K562 (cell line): Measurements from ENCODE around the gene AHCYL2. TPM values are rescaled to one million over a fixed set of nuclear protein-coding genes. Genes with fewer than 3 reads are reported as not detected.
A peak's percentile ranks its signal among the peaks of the same experiment; 100 is the strongest.

Experiments used
- ARID3A ChIP-seq: IDR thresholded peaks from 2 replicates; pipeline ENCODE4 v1.6.1; 2012; ENCODE audit warnings: low read depth, low read length, improper control_type of control experiment, borderline replicate concordance
- ARNT ChIP-seq, 2 experiments: fragments of 450-650 bp; IDR thresholded peaks; 2 replicates each; pipeline ENCODE4 v1.6.1; 2016; ENCODE audit warnings: mild to moderate bottlenecking in 1 of 2
- BCL6 ChIP-seq: fragments of 250-450 bp; sonication (Bioruptor Pico); IDR thresholded peaks from 2 replicates; pipeline ENCODE4 v1.4.0; 2020
- CBFA2T3 ChIP-seq: fragments of 450-650 bp; IDR thresholded peaks from 2 replicates; pipeline ENCODE4 v1.6.1; 2017
- CBX8 ChIP-seq: fragments of 200-600 bp; sonication (generic); IDR thresholded peaks from 2 replicates; pipeline ENCODE4 v1.6.1; 2012; ENCODE audit warnings: borderline replicate concordance, mixed run types, low read depth, mild to moderate bottlenecking, moderate library complexity, mixed read lengths, low read length, control low read depth, inconsistent platforms; ENCODE audit not compliant: poor library complexity, severe bottlenecking; ENCODE audit errors: extremely low read depth
- CGGBP1 ChIP-seq: fragments of 250-450 bp; sonication (Bioruptor Pico); IDR thresholded peaks from 2 replicates; pipeline ENCODE4 v1.9.0; 2021; ENCODE audit warnings: mild to moderate bottlenecking
- DMBX1 ChIP-seq: fragments of 250-450 bp; sonication (Bioruptor Pico); IDR thresholded peaks from 2 replicates; pipeline ENCODE4 v1.8.0; 2022; ENCODE audit warnings: inconsistent platforms, mild to moderate bottlenecking, moderate library complexity, borderline replicate concordance
- DPF2 ChIP-seq: fragments of 450-650 bp; IDR thresholded peaks from 2 replicates; pipeline ENCODE4 v1.6.1; 2016
- ELF4 ChIP-seq: fragments of 450-650 bp; formaldehyde crosslinking; IDR thresholded peaks from 2 replicates; pipeline ENCODE4 v1.4.0; 2022; ENCODE audit warnings: missing genetic modification characterization
- GTF2B ChIP-seq: IDR thresholded peaks from 2 replicates; pipeline ENCODE4 v1.6.1; 2011; ENCODE audit not compliant: insufficient read length; ENCODE audit errors: extremely low read depth
- HCFC1 ChIP-seq: IDR thresholded peaks from 2 replicates; pipeline ENCODE4 v1.6.1; 2012; ENCODE audit warnings: low read depth, low read length, improper control_type of control experiment
- HDAC2 ChIP-seq: fragments of 450-650 bp; IDR thresholded peaks from 2 replicates; pipeline ENCODE4 v1.6.1; 2016; ENCODE audit warnings: mild to moderate bottlenecking
- KAT8 ChIP-seq: fragments of 450-650 bp; IDR thresholded peaks from 2 replicates; pipeline ENCODE4 v1.6.1; 2016; ENCODE audit warnings: low read depth, mild to moderate bottlenecking
- KDM1A ChIP-seq, 2 experiments: fragments of 450-650 bp; IDR thresholded peaks; 2 replicates each; pipeline ENCODE4 v1.6.1; 2016; ENCODE audit warnings: mild to moderate bottlenecking in 2 of 2
- MIER1 ChIP-seq: fragments of 450-650 bp; IDR thresholded peaks from 2 replicates; pipeline ENCODE4 v1.6.1; 2016; ENCODE audit warnings: antibody characterized with exemption, mild to moderate bottlenecking, low read depth
- NCOR1 ChIP-seq: fragments of 450-650 bp; IDR thresholded peaks from 2 replicates; pipeline ENCODE4 v1.6.1; 2016; ENCODE audit warnings: mild to moderate bottlenecking, moderate library complexity
- PHTF2 ChIP-seq: fragments of 250-450 bp; sonication (Bioruptor Pico); IDR thresholded peaks from 2 replicates; pipeline ENCODE4 v1.5.0; 2021; ENCODE audit warnings: mild to moderate bottlenecking
- RBM34 ChIP-seq: fragments of 200-400 bp; formaldehyde crosslinking; IDR thresholded peaks from 2 replicates; pipeline ENCODE4 v1.6.1; 2018; ENCODE audit warnings: low read length, borderline replicate concordance; ENCODE audit not compliant: insufficient read depth
- SIRT6 ChIP-seq: IDR thresholded peaks from one replicate; pipeline ENCODE4 v1.6.1; 2012; ENCODE audit warnings: low read depth, mild to moderate bottlenecking, control low read depth, inconsistent platforms, low read length, moderate library complexity
- SPI1 ChIP-seq: IDR thresholded peaks from 2 replicates; pipeline ENCODE4 v1.6.1; 2011; ENCODE audit warnings: low read depth, low read length, control low read depth, borderline replicate concordance
- ZBTB9 ChIP-seq: fragments of 450-650 bp; formaldehyde crosslinking; IDR thresholded peaks from 2 replicates; pipeline ENCODE4 v1.4.0; 2020; ENCODE audit warnings: mild to moderate bottlenecking, moderate library complexity
- ZC3H8 ChIP-seq: fragments of 450-650 bp; IDR thresholded peaks from 2 replicates; pipeline ENCODE4 v1.6.1; 2017
- ZKSCAN8 ChIP-seq: fragments of 200-800 bp; sonication (Bioruptor generic); IDR thresholded peaks from 2 replicates; pipeline ENCODE4 v1.6.1; 2016; ENCODE audit warnings: missing genetic modification characterization, missing compliant biosample characterization
- ZNF23 ChIP-seq: fragments of 250-450 bp; sonication (Bioruptor Pico); IDR thresholded peaks from 2 replicates; pipeline ENCODE4 v1.4.0; 2020; ENCODE audit warnings: mild to moderate bottlenecking
- ZNF408 ChIP-seq: fragments of 250-450 bp; sonication (Bioruptor Pico); IDR thresholded peaks from 2 replicates; pipeline ENCODE4 v1.4.0; 2020; ENCODE audit warnings: low read depth, mild to moderate bottlenecking, moderate library complexity
- ZNF583 ChIP-seq: fragments of 250-450 bp; sonication (Bioruptor Pico); IDR thresholded peaks from 2 replicates; pipeline ENCODE4 v1.4.0; 2020
- ZNF699 ChIP-seq: fragments of 250-450 bp; sonication (Bioruptor Pico); IDR thresholded peaks from 2 replicates; pipeline ENCODE4 v1.8.0; 2021; ENCODE audit warnings: mild to moderate bottlenecking, moderate library complexity; ENCODE audit not compliant: insufficient replicate concordance
- polyA plus RNA-seq, 8 experiments: library from polyadenylated mRNA; depleted of rRNA in 4 of 8; stranded (reverse) in 5 of 8; unstranded in 3 of 8; fragments of >200 nt; fragmentation: Nextera tagmentation in 2 of 8; fragmentation: Illumina TruSeq in 1 of 8; extraction: Ambion mirVana in 2 of 8; extraction: Trizol in 1 of 8; gene quantifications; 2 replicates each; pipeline versions ENCODE4 v1.2.1 to v1.2.3, GENCODE V29; 2011 to 2014; ENCODE audit warnings: inconsistent platforms in 1 of 8, missing spikeins in 1 of 8
- total RNA-seq, 7 experiments: library from RNA; depleted of rRNA in 6 of 7; stranded (reverse); fragments of >200 nt in 6 of 7; fragmentation: Illumina TruSeq in 2 of 7; extraction: Trizol in 2 of 7; gene quantifications; 2 replicates each; pipeline versions ENCODE4 v1.2.1 to v1.2.3, GENCODE V29; 2011 to 2021; ENCODE audit warnings: low replicate concordance in 1 of 7

AHCYL2 gene
- total and polyA plus RNA-seq, 9 of the 15 experiments (the other 6 are each of a cell fraction or from before 2014, with no cell fraction given): 0.93 to 10.5 (median 5.2) TPM

- TF ChIP-seq NCOR1 (no peak), RBM34 (no peak), ZNF408 (no peak), ARID3A (no peak), CBFA2T3 (no peak), DMBX1 (CRISPR knock-in tag) (peak; percentile 91; the same call in 1 of the 2 replicates), CBX8 (no peak), KDM1A (IDR thresholded peaks at IDR 0.05) (peak in 1 of 2 experiments; percentile 62; a peak in 1 of 4 replicates), BCL6 (CRISPR knock-in tag) (peak; percentile 90), ZC3H8 (no peak), HDAC2 (peak; percentile 84), SPI1 (peak; percentile 97), ELF4 (CRISPR knock-in tag) (peak; percentile 92), HCFC1 (peak; percentile 99), CGGBP1 (0 out of 2 replicates have a peak, but pooled peaks have one; percentile 76), ZNF23 (CRISPR knock-in tag) (no peak), PHTF2 (no peak), ZNF699 (CRISPR knock-in tag) (no peak), KAT8 (no peak), ZBTB9 (CRISPR knock-in tag) (no peak; the same call in 1 of the 2 replicates), DPF2 (peak; percentile 68; the same call in 1 of the 2 replicates), ZKSCAN8 (CRISPR knock-in tag) (peak; percentile 79), SIRT6 (no peak), MIER1 (no peak), ARNT (IDR thresholded peaks at IDR 0.05) (peak; percentile 86 to 88; a peak in 3 of 4 replicates), GTF2B (no peak), ZNF583 (peak; percentile 78)
Measured at GRCh38 chr7:129224251-129225205, at the start of gene AHCYL2 (continued).
